ENCODE measurements around the gene MFGE8. TPM values are rescaled to one million over a fixed set of nuclear protein-coding genes. Genes with fewer than 3 reads are reported as not detected.

The MFGE8 gene
- total RNA-seq, 6 experiments from 2014 or later, result 9.7 to 20.4 (median 17.6) TPM

DNA sequence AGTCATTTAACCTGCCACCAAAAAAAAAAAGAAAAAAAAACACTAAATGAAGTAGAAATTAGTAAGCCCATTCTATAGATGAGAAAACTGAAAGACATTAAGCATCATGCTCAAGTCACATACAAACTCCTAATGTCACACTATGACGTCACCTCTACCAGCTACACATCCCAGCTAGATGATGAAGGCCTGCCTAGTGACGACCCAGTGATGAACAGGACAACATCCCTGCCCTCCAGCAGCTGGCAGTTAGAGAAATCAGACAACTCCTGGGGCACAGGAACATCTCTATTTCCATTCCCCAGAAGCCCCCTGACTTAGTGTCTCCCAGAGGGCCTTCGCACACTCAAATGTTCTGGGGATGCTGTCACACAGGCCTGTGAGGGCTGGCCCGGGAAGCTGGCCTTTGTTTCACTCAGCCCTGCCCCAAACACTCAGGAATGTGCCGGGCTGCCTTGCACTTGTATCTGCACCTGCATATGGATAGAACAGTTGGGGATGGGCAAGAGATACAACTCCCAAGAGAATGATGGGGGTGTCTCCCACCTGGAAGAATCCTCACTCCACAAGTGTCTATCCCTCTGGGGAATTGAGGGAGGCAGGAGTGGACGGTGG lies 10.9 kb downstream of the MFGE8 start:
- Histone ChIP-seq H3K27ac (no peak overlapping the region), H3K4me1 (no peaks in the 10 kb centered on the region), H3K27me3 (no peaks in the 10 kb centered on the region), H3K36me3 (peaks cover 0 to 2% (median 0%) of the 10 kb centered on the region in 4 donors), H3K9me3 (no peaks in the 10 kb centered on the region), H3K4me3 (no peak overlapping the region)
- ATAC-seq (no peak), DNase-seq (no peak)
- WGBS (ENCODE audit: insufficient coverage, low coverage, low lambda C conversion rate, missing lambda C conversion rate), result 54% methylated on average over 3 of the region's 6 CpGs
- intact Hi-C loops (cut with DNase I), result loop anchor here in 1 of 2 donors (5.0 kb wide), 1 partner anchor 115 kb away; no protein-coding TSS in a partner anchor
- TF ChIP-seq, protein P1, sequence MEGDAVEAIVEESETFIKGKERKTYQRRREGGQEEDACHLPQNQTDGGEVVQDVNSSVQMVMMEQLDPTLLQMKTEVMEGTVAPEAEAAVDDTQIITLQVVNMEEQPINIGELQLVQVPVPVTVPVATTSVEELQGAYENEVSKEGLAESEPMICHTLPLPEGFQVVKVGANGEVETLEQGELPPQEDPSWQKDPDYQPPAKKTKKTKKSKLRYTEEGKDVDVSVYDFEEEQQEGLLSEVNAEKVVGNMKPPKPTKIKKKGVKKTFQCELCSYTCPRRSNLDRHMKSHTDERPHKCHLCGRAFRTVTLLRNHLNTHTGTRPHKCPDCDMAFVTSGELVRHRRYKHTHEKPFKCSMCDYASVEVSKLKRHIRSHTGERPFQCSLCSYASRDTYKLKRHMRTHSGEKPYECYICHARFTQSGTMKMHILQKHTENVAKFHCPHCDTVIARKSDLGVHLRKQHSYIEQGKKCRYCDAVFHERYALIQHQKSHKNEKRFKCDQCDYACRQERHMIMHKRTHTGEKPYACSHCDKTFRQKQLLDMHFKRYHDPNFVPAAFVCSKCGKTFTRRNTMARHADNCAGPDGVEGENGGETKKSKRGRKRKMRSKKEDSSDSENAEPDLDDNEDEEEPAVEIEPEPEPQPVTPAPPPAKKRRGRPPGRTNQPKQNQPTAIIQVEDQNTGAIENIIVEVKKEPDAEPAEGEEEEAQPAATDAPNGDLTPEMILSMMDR (IDR thresholded peaks at IDR 0.05), result no peak
- no peak for TF ChIP-seq POLR2A (IDR thresholded peaks at IDR 0.05)

DNA sequence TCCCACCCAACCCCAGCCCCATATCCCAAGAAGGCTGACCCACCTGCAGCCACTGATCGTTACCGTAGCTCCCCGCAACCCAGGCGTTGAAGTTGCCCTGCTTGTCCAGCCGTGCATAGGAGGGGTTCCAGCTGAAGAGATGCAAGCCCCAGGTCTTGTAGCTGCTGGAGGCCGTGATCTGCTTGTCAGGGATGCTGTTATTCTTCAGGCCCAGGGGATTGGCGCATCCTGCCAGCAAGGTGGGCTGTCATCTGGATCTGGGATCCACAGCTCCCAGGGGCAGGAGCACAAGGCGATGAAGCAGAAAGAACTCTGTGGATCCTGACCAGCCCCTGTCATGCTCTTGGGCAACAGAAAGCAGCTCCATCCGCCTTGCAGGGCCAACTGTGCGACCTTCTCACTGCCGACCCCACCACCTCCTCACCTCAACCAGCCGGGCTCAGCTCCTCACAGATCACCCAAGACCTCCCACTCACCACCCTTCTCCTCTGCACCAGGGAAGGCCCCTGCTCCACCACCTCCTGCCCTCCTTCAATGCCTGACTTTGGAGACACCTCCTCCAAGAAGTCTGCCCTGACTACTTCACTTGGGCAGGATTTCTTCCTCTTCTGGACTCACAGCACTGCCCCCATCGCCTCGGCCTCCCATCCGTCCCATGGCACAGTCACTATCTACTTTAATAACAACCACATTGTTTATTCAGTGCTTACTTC lies 11.5 kb downstream of the MFGE8 start:
- H3K4me3 ChIP-seq, result no peak overlapping the region
- peaks cover 0 to 2% (median 0%) of the 10 kb centered on the region in 4 donors for H3K36me3 ChIP-seq
- TF ChIP-seq, protein P1 (IDR thresholded peaks at IDR 0.05), result no peak
- no peak for TF ChIP-seq POLR2A (IDR thresholded peaks at IDR 0.05)
- no peaks in the 10 kb centered on the region for H3K9me3 ChIP-seq
- intact Hi-C loops (cut with DNase I), result loop anchor here in 1 of 2 donors (5.0 kb wide), 1 partner anchor 116 kb away; no protein-coding TSS in a partner anchor
- peak in 1 of 3 donors; percentile 14 for DNase-seq
- H3K4me1 ChIP-seq, result no peaks in the 10 kb centered on the region
- H3K27ac ChIP-seq, result no peak overlapping the region
- H3K27me3 ChIP-seq, result no peaks in the 10 kb centered on the region
- WGBS (ENCODE audit: insufficient coverage, low coverage, low lambda C conversion rate, missing lambda C conversion rate), result 75% methylated on average over 6 of the region's 15 CpGs
- ATAC-seq, result no peak

DNA sequence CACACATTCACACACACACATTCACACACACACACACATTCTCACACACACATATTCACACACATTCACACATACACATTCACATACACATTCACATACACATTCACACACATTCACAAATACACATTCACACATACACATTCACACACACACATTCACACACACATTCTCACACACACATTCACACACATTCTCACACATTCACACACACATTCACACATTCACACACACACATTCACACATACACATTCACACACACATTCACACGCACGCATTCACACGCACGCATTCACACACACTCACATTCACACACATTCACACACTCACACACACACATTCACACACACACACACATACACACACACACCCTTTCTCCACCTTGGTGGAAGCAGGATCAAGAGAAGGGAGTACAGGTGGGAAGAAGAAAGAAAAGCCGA lies 12.2 kb downstream of the MFGE8 start:
- TF ChIP-seq POLR2A (IDR thresholded peaks at IDR 0.05), result no peak
- TF ChIP-seq, protein P1 (IDR thresholded peaks at IDR 0.05), result no peak
- no peaks in the 10 kb centered on the region for H3K27me3 ChIP-seq
- H3K4me3 ChIP-seq, result no peak overlapping the region
- 73% methylated on average over 5 of the region's 5 CpGs for WGBS (ENCODE audit: insufficient coverage, low coverage, low lambda C conversion rate, missing lambda C conversion rate)
- H3K27ac ChIP-seq, result no peak overlapping the region
- peaks cover 0 to 2% (median 0%) of the 10 kb centered on the region in 4 donors for H3K36me3 ChIP-seq
- H3K4me1 ChIP-seq, result no peaks in the 10 kb centered on the region
- H3K9me3 ChIP-seq, result no peaks in the 10 kb centered on the region
- intact Hi-C loops (cut with DNase I), result loop anchor here in 1 of 2 donors (5.0 kb wide), 1 partner anchor 116 kb away; no protein-coding TSS in a partner anchor
- no peak for ATAC-seq
- DNase-seq, result no peak

DNA sequence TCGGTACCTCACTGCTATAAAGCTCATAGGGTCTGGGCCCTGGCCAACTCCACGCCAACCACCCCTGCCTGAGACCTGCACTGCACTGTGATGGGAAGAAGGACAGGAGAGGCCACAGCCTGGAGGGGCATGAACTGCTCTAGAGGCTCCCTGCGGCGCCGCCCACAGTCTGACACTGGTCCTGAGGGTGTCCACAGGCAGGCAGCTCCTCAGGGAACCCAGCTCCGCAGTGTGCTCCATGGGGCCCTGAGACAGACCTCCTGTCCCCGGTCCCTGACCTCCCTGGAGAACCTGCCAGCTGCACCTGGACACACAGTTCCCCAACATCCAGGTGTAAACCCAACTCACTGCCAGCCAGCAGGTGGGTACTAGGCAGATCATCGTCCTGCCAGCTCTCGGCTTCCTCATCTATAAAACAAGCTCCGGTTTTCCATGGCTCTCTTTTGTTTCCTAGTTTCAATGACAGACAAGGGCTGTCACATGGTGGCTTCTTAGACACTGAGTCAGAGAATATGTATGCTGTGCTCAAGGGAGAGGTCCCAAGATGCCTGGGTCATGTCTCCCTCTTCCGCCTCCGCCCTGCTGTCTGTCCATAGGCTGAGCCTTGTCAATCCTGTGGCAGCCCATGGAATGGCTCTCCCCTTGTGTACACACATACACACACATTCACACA lies 12.7 kb downstream of the MFGE8 start:
- H3K4me1 ChIP-seq, result peaks cover 0 to 2% (median 0%) of the 10 kb centered on the region in 4 donors
- no peak overlapping the region for H3K27ac ChIP-seq
- intact Hi-C loops (cut with DNase I), result loop anchor here in 1 of 2 donors (5.0 kb wide), 1 partner anchor 117 kb away; no protein-coding TSS in a partner anchor
- ATAC-seq (no peak), DNase-seq (no peak)
- H3K9me3 ChIP-seq, result no peaks in the 10 kb centered on the region
- H3K36me3 ChIP-seq, result peaks cover 0 to 2% (median 0%) of the 10 kb centered on the region in 4 donors
- TF ChIP-seq, protein P1 (IDR thresholded peaks at IDR 0.05), result no peak
- TF ChIP-seq POLR2A (IDR thresholded peaks at IDR 0.05), result no peak
- WGBS (ENCODE audit: insufficient coverage, low coverage, low lambda C conversion rate, missing lambda C conversion rate), result 90% methylated on average over 5 of the region's 12 CpGs
- no peaks in the 10 kb centered on the region for H3K27me3 ChIP-seq
- no peak overlapping the region for H3K4me3 ChIP-seq

Data from right lobe of liver (tissue), 6 donors.